ENCODE measurements around the gene ADAMTS2. TPM values are rescaled to one million over a fixed set of nuclear protein-coding genes. Genes with fewer than 3 reads are reported as not detected.

ADAMTS2 gene
- total and polyA plus RNA-seq, 2 of the 8 experiments (the other 6 are each of a cell fraction or from before 2014, with no cell fraction given), result 6.6 to 7.3 TPM

GRCh38 chr5:179184521-179185050, 160.7 kb downstream of the ADAMTS2 start:
- Histone ChIP-seq H2BK120ac (replicated peaks; ENCODE audit: low read depth, low read length) (no peak overlapping the region), H2AFZ (ENCODE audit: low read length) (no peak overlapping the region), H4K8ac (ENCODE audit: extremely low read depth, insufficient read depth, low read length) (peak overlapping the region; percentile 0; the same call in 1 of the 2 replicates), H3K36me3 (ENCODE audit: control insufficient read depth in 2 of 4, insufficient read depth in 4 of 4, low read length in 3 of 4) (no peaks in the 10 kb centered on the region), H3K79me1 (ENCODE audit: low read depth, low read length) (no peaks in the 10 kb centered on the region), H2BK5ac (ENCODE audit: low read depth, low read length) (peak overlapping the region; percentile 75; the same call in 1 of the 2 replicates), H4K5ac (ENCODE audit: insufficient read length, low read depth, low read length) (no peak overlapping the region), H3K9ac (replicated peaks in 1 of 4; ENCODE audit: extremely low read depth in 1 of 4, low read depth in 3 of 4, low read length in 3 of 4) (no peak overlapping the region), H2BK15ac (ENCODE audit: low read length) (peak overlapping the region; percentile 72; the same call in 1 of the 2 replicates), H3K4me3 (ENCODE audit: extremely low read depth in 1 of 4, insufficient read depth in 2 of 4, low read depth in 3 of 4, low read length in 4 of 4) (no peak overlapping the region), H3K4ac (replicated peaks; ENCODE audit: insufficient read length, low read depth, low read length) (peak overlapping the region; percentile 8), H3K18ac (ENCODE audit: extremely low read depth, low read length) (no peak overlapping the region; the same call in 1 of the 2 replicates), H3K4me1 (replicated peaks in 1 of 4; ENCODE audit: control insufficient read depth in 3 of 4, insufficient read depth in 4 of 4, low read length in 3 of 4) (peaks cover 8 to 37% (median 31%) of the 10 kb centered on the region in 4 experiments), H3K27ac (ENCODE audit: low read depth, low read length) (no peak overlapping the region), H3K79me2 (ENCODE audit: control insufficient read depth in 1 of 2, insufficient read depth in 2 of 2, low read length in 2 of 2) (no peaks in the 10 kb centered on the region), H3K23me2 (ENCODE audit: low read depth, low read length) (no peaks in the 10 kb centered on the region), H3K9me3 (ENCODE audit: insufficient read depth in 2 of 2, low read depth in 1 of 2, low read length in 1 of 2) (no peaks in the 10 kb centered on the region), H2AK5ac (ENCODE audit: low read depth, low read length) (0 out of 2 replicates have a peak overlapping the region, but pooled peaks have one; percentile 53), H3K56ac (replicated peaks; ENCODE audit: insufficient read length, low read depth, low read length) (no peak overlapping the region), H3K27me3 (replicated peaks in 1 of 4; ENCODE audit: control insufficient read depth in 3 of 4, extremely low read depth in 1 of 4, insufficient read depth in 3 of 4, low read length in 3 of 4) (no peaks in the 10 kb centered on the region), H3K4me2 (ENCODE audit: insufficient read depth in 1 of 2, low read depth in 2 of 2, low read length in 2 of 2) (no peak overlapping the region), H2BK20ac (ENCODE audit: low read length) (peak overlapping the region; percentile 72; the same call in 1 of the 2 replicates), H2BK12ac (ENCODE audit: low read depth, low read length) (0 out of 2 replicates have a peak overlapping the region, but pooled peaks have one; percentile 50), H4K20me1 (replicated peaks in 1 of 2; ENCODE audit: control insufficient read depth in 1 of 2, insufficient read depth in 2 of 2, low read length in 2 of 2) (no peaks in the 10 kb centered on the region), H3K14ac (ENCODE audit: insufficient read length) (no peak overlapping the region), H3K23ac (ENCODE audit: insufficient read length) (no peak overlapping the region), H4K91ac (replicated peaks; ENCODE audit: insufficient read length, low read length) (no peak overlapping the region)
- FAIRE-seq, result no peak
- ChIA-PET CTCF (ENCODE audit: partially characterized antibody) (interaction anchor here (1.0 to 1.8 kb wide), 4 partner anchors 11 to 309 kb away, joined by 3 to 5 read pairs (median 3); no protein-coding TSS in a partner anchor), POLR2A (ENCODE audit: partially characterized antibody) (no interaction called here)
- TF ChIP-seq BCL11A (IDR thresholded peaks at IDR 0.05; ENCODE audit: low read depth in 2 of 2, low read length in 2 of 2) (no peak), TAF1 (IDR thresholded peaks at IDR 0.05; ENCODE audit: low read depth, low read length) (no peak)
- DNase-seq (ENCODE audit: low read depth in 1 of 2, low spot score in 2 of 2), result no peak
- 86% methylated on average over 7 of the region's 11 CpGs; no CpG with 5 or more reads in 1 of the 2 experiments for WGBS, 2 experiments (ENCODE audit: extremely low coverage in 1 of 2, insufficient coverage in 1 of 2, insufficient read length in 1 of 2, insufficient replicate concordance in 2 of 2, low coverage in 1 of 2, low lambda C conversion rate in 2 of 2, missing lambda C conversion rate in 1 of 2)
